Neural cell (in vitro differentiated cells): ENCODE data around the gene KIF16B. TPM values are rescaled to one million over a fixed set of nuclear protein-coding genes. Genes with fewer than 3 reads are reported as not detected.

Source experiments
- H2AFZ ChIP-seq: fragments of 200-600, 300-800 bp; sonication (generic), shearing (Covaris generic); 2 replicates; pipeline ENCODE4 v1.6.0; 2014; ENCODE audit warnings: low read depth, mild to moderate bottlenecking, antibody characterized with exemption, low read length, moderate library complexity
- H3F3A ChIP-seq: fragments of 200-600 bp; shearing (Covaris generic); 2 replicates; pipeline ENCODE4 v1.6.1; 2016; ENCODE audit warnings: mild to moderate bottlenecking, moderate library complexity, mixed read lengths, antibody characterized with exemption, low read length; ENCODE audit not compliant: insufficient read depth, poor library complexity, severe bottlenecking
- H3K27ac ChIP-seq: fragments of 200-600, 300-800 bp; sonication (generic), shearing (Covaris generic); 2 replicates; pipeline ENCODE4 v1.5.1; 2014; ENCODE audit warnings: mild to moderate bottlenecking, low read length, moderate library complexity
- H3K27me3 ChIP-seq: fragments of 300-800, 200-600 bp; sonication (generic), shearing (Covaris generic); 2 replicates; pipeline ENCODE4 v1.6.0; 2014; ENCODE audit warnings: mild to moderate bottlenecking, low read depth, low read length, moderate library complexity; ENCODE audit not compliant: insufficient read depth
- H3K36me3 ChIP-seq: fragments of 300-800, 200-600 bp; sonication (generic), shearing (Covaris generic); 2 replicates; pipeline ENCODE4 v1.5.1; 2014; ENCODE audit warnings: mild to moderate bottlenecking, antibody characterized with exemption, low read length, moderate library complexity; ENCODE audit not compliant: insufficient read depth
- H3K4me2 ChIP-seq: fragments of 300-800, 200-600 bp; sonication (generic), shearing (Covaris generic); 2 replicates; pipeline ENCODE4 v1.6.0; 2014; ENCODE audit warnings: mild to moderate bottlenecking, low read length
- H3K4me3 ChIP-seq: fragments of 300-800, 200-600 bp; sonication (generic), shearing (Covaris generic); 2 replicates; pipeline ENCODE4 v1.5.1; 2014; ENCODE audit warnings: mild to moderate bottlenecking, low read length, moderate library complexity
- H3K79me2 ChIP-seq: fragments of 200-600 bp; shearing (Covaris generic); replicated peaks from 2 replicates; pipeline ENCODE4 v1.6.0; 2014; ENCODE audit warnings: mild to moderate bottlenecking, low read length, moderate library complexity; ENCODE audit not compliant: insufficient read depth
- H3K9ac ChIP-seq: fragments of 300-800, 200-600 bp; sonication (generic), shearing (Covaris generic); 2 replicates; pipeline ENCODE4 v1.6.1; 2016; ENCODE audit warnings: mild to moderate bottlenecking, low read length, mixed read lengths
- H3K9me2 ChIP-seq: fragments of 200-600 bp; shearing (Covaris generic); 2 replicates; pipeline ENCODE4 v1.6.1; 2016; ENCODE audit warnings: mild to moderate bottlenecking, low read length, mixed read lengths; ENCODE audit not compliant: insufficient read depth
- H3K9me3 ChIP-seq: fragments of 200-600, 300-800 bp; sonication (generic), shearing (Covaris generic); 2 replicates; pipeline ENCODE4 v1.6.1; 2016; ENCODE audit warnings: mild to moderate bottlenecking, mixed run types, low read length, moderate library complexity, mixed read lengths
- H4K20me1 ChIP-seq: fragments of 200-600 bp; shearing (Covaris generic); 2 replicates; pipeline ENCODE4 v1.6.1; 2016; ENCODE audit warnings: mild to moderate bottlenecking, mixed run types; ENCODE audit not compliant: insufficient read depth
- EP300 ChIP-seq: fragments of 450-650 bp; conservative IDR thresholded peaks from 2 replicates; pipeline ENCODE4 v1.6.1; 2014; ENCODE audit warnings: antibody characterized with exemption, mild to moderate bottlenecking, moderate library complexity; ENCODE audit not compliant: poor library complexity, severe bottlenecking
- EZH2 ChIP-seq: fragments of 200-600, 300-800 bp; shearing (Covaris generic), sonication (generic); IDR thresholded peaks from 2 replicates; pipeline ENCODE4 v1.6.1; 2014; ENCODE audit warnings: antibody characterized with exemption, low read length, borderline replicate concordance, mild to moderate bottlenecking; ENCODE audit not compliant: insufficient read depth, poor library complexity, severe bottlenecking
- MXI1 ChIP-seq: fragments of 450-650 bp; conservative IDR thresholded peaks from 2 replicates; pipeline ENCODE4 v1.6.1; 2014; ENCODE audit warnings: antibody characterized with exemption, mild to moderate bottlenecking; ENCODE audit not compliant: poor library complexity, severe bottlenecking
- POLR2AphosphoS5 ChIP-seq: IDR thresholded peaks from 2 replicates; pipeline ENCODE4 v1.6.1; 2012
- RAD21 ChIP-seq: fragments of 450-650 bp; conservative IDR thresholded peaks from 2 replicates; pipeline ENCODE4 v1.6.1; 2014; ENCODE audit warnings: antibody characterized with exemption, mild to moderate bottlenecking, moderate library complexity
- SMC3 ChIP-seq: fragments of 450-650 bp; conservative IDR thresholded peaks from 2 replicates; pipeline ENCODE4 v1.6.1; 2014; ENCODE audit warnings: antibody characterized with exemption, mild to moderate bottlenecking, moderate library complexity; ENCODE audit not compliant: poor library complexity
- TAF1 ChIP-seq: IDR thresholded peaks from 2 replicates; pipeline ENCODE4 v1.6.1; 2012; ENCODE audit warnings: low read depth
- polyA plus RNA-seq: library from polyadenylated mRNA; depleted of rRNA; stranded (reverse); fragments of >200 nt; gene quantifications from 2 replicates; pipeline ENCODE4 v1.2.3, GENCODE V29; 2014
- TF ChIP-seq, protein P1 (sequence below): IDR thresholded peaks from 2 replicates; pipeline ENCODE4 v1.6.1; 2012; ENCODE audit warnings: borderline replicate concordance
- TF ChIP-seq, protein P2 (sequence below): fragments of 450-650 bp; IDR thresholded peaks from 2 replicates; pipeline ENCODE4 v1.5.1; 2014; ENCODE audit warnings: antibody characterized with exemption, mild to moderate bottlenecking, moderate library complexity; ENCODE audit not compliant: poor library complexity, severe bottlenecking

Gene KIF16B
- polyA plus RNA-seq, 1 donor from 2014 or later: 3.8 TPM

DNA sequence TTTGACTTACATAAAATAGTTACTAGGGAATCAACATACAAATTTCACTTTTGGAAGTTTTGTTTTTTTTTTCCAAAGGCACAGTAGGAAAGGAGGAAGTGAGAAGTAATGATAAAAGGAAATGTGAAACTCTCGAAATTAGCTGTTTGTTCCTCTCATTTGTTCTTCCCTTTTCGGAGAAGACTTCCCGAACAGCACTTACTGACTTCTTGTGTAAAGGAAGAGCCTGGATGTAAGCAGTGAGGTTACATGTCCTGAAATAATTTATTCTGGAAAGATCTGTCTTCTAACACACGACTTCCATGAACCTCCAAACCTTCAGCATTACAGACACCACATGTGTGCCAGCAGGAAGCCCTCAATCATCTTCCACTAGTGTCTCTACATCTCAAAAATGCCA lies 59.1 kb downstream of the KIF16B start:
- Histone ChIP-seq H3K36me3 (no peaks in the 10 kb centered on the region), H3K27me3 (no peaks in the 10 kb centered on the region), H3K9ac (no peak overlapping the region), H3K4me2 (no peak overlapping the region), H3K79me2 (no peaks in the 10 kb centered on the region), H3K9me3 (no peaks in the 10 kb centered on the region), H3K9me2 (no peaks in the 10 kb centered on the region), H4K20me1 (no peaks in the 10 kb centered on the region), H2AFZ (no peak overlapping the region), H3K4me3 (no peak overlapping the region), H3F3A (no peaks in the 10 kb centered on the region), H3K27ac (no peak overlapping the region)
- TF ChIP-seq, protein P1, sequence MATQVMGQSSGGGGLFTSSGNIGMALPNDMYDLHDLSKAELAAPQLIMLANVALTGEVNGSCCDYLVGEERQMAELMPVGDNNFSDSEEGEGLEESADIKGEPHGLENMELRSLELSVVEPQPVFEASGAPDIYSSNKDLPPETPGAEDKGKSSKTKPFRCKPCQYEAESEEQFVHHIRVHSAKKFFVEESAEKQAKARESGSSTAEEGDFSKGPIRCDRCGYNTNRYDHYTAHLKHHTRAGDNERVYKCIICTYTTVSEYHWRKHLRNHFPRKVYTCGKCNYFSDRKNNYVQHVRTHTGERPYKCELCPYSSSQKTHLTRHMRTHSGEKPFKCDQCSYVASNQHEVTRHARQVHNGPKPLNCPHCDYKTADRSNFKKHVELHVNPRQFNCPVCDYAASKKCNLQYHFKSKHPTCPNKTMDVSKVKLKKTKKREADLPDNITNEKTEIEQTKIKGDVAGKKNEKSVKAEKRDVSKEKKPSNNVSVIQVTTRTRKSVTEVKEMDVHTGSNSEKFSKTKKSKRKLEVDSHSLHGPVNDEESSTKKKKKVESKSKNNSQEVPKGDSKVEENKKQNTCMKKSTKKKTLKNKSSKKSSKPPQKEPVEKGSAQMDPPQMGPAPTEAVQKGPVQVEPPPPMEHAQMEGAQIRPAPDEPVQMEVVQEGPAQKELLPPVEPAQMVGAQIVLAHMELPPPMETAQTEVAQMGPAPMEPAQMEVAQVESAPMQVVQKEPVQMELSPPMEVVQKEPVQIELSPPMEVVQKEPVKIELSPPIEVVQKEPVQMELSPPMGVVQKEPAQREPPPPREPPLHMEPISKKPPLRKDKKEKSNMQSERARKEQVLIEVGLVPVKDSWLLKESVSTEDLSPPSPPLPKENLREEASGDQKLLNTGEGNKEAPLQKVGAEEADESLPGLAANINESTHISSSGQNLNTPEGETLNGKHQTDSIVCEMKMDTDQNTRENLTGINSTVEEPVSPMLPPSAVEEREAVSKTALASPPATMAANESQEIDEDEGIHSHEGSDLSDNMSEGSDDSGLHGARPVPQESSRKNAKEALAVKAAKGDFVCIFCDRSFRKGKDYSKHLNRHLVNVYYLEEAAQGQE: no peak
- TF ChIP-seq EP300: no peak
- no peak for TF ChIP-seq EZH2
- no peak for TF ChIP-seq TAF1
- TF ChIP-seq SMC3: no peak
- TF ChIP-seq MXI1: no peak
- TF ChIP-seq POLR2AphosphoS5: no peak
- TF ChIP-seq, protein P2, sequence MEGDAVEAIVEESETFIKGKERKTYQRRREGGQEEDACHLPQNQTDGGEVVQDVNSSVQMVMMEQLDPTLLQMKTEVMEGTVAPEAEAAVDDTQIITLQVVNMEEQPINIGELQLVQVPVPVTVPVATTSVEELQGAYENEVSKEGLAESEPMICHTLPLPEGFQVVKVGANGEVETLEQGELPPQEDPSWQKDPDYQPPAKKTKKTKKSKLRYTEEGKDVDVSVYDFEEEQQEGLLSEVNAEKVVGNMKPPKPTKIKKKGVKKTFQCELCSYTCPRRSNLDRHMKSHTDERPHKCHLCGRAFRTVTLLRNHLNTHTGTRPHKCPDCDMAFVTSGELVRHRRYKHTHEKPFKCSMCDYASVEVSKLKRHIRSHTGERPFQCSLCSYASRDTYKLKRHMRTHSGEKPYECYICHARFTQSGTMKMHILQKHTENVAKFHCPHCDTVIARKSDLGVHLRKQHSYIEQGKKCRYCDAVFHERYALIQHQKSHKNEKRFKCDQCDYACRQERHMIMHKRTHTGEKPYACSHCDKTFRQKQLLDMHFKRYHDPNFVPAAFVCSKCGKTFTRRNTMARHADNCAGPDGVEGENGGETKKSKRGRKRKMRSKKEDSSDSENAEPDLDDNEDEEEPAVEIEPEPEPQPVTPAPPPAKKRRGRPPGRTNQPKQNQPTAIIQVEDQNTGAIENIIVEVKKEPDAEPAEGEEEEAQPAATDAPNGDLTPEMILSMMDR: no peak
- no peak for TF ChIP-seq RAD21

DNA sequence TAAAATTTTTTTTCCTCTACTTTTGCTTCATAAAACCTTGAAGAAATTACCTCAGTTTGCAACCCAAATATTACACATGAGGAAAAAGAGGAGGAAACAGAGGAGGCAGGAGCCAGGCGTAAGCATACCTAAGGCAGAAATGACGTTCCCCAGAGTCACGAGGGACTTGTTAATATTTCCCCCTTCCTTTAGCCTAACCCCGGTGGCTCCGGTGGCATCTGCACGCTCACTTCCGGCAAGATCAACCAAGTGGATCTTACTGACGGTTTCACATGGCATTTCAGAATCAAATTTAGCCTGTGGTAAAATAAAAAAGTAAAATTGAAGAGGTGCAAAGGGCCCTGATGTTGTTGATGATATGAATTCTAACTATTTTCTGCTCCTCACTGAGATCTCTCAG lies 67.4 kb downstream of the KIF16B start:
- Histone ChIP-seq H3K27ac (no peak overlapping the region), H3K36me3 (no peaks in the 10 kb centered on the region), H3F3A (no peaks in the 10 kb centered on the region), H2AFZ (no peak overlapping the region), H3K9me3 (no peaks in the 10 kb centered on the region), H3K4me3 (no peak overlapping the region), H4K20me1 (no peaks in the 10 kb centered on the region), H3K9ac (no peak overlapping the region), H3K4me2 (no peak overlapping the region), H3K27me3 (no peaks in the 10 kb centered on the region), H3K79me2 (no peaks in the 10 kb centered on the region), H3K9me2 (no peaks in the 10 kb centered on the region)
- TF ChIP-seq, protein P1: no peak
- TF ChIP-seq, protein P2: no peak
- TF ChIP-seq RAD21: no peak
- no peak for TF ChIP-seq TAF1
- TF ChIP-seq EZH2: no peak
- TF ChIP-seq EP300: no peak
- TF ChIP-seq SMC3: no peak
- TF ChIP-seq MXI1: no peak
- TF ChIP-seq POLR2AphosphoS5: no peak
